ENCODE measurements around the gene MOB1A.

- TF ChIP-seq POLR2A (IDR thresholded peaks at IDR 0.05; ENCODE audit: borderline replicate concordance, extremely low read depth, insufficient read depth, insufficient read length) (no peak), CTCF (IDR thresholded peaks at IDR 0.05 in 2 of 3, conservative IDR thresholded peaks at IDR 0.05 in 1 of 3; ENCODE audit: borderline replicate concordance in 1 of 3, insufficient read depth in 1 of 3, low read depth in 2 of 3, low read length in 2 of 3) (no peak), EZH2 (IDR thresholded peaks at IDR 0.05) (no peak), EZH2phosphoT487 (IDR thresholded peaks at IDR 0.05; ENCODE audit: borderline replicate concordance) (no peak), POLR2AphosphoS5 (IDR thresholded peaks at IDR 0.05; ENCODE audit: low read depth, low read length) (no peak; the same call in none of the 2 replicates), SRF (IDR thresholded peaks at IDR 0.05; ENCODE audit: low read depth) (no peak), MAX (IDR thresholded peaks at IDR 0.05) (no peak), RAD21 (IDR thresholded peaks at IDR 0.05; ENCODE audit: low read depth) (no peak), ZNF274 (IDR thresholded peaks at IDR 0.05; ENCODE audit: low read depth, low read length) (no peak), CEBPB (IDR thresholded peaks at IDR 0.05; ENCODE audit: low read depth) (no peak), REST (IDR thresholded peaks at IDR 0.05; ENCODE audit: low read depth) (no peak), TCF7L2 (IDR thresholded peaks at IDR 0.05; ENCODE audit: borderline replicate concordance, extremely low read depth, insufficient read depth, insufficient read length) (no peak), JUND (IDR thresholded peaks at IDR 0.05) (no peak), SP1 (IDR thresholded peaks at IDR 0.05; ENCODE audit: low read depth) (no peak)
These were observed 43.6 kb upstream of the MOB1A start for GRCh38 chr2:74222300-74222650.
